WERI-Rb-1 (cell line): ENCODE measurements around the gene LGALS1.
"Not testable (repeated sequence)": the region's sequence is repeated elsewhere in the genome, so short reads cannot be mapped to it uniquely, and the experiment has no call there.

Experiments used
- DNase-seq: peaks from one replicate; pipeline ENCODE4 v3.0.0-alpha.2; 2020
- H3K27ac ChIP-seq: fragments of 250-450 bp; sonication (Bioruptor Pico); 2 replicates; pipeline ENCODE4 v1.5.1; 2020; ENCODE audit warnings: mild to moderate bottlenecking, moderate library complexity
- H3K27me3 ChIP-seq: fragments of 250-450 bp; sonication (Bioruptor Pico); 2 replicates; pipeline ENCODE4 v1.5.1; 2021; ENCODE audit warnings: mild to moderate bottlenecking, low read depth, moderate library complexity; ENCODE audit not compliant: insufficient read depth, severe bottlenecking
- H3K36me3 ChIP-seq: fragments of 250-450 bp; sonication (Bioruptor Pico); 2 replicates; pipeline ENCODE4 v1.5.1; 2020; ENCODE audit warnings: mild to moderate bottlenecking, moderate library complexity
- H3K4me3 ChIP-seq: 2 replicates; pipeline ENCODE4 v1.5.1; 2011; ENCODE audit warnings: low read depth, mild to moderate bottlenecking, control low read depth, low read length
- H3K9me3 ChIP-seq: fragments of 250-450 bp; sonication (Bioruptor Pico); 2 replicates; pipeline ENCODE4 v1.5.1; 2021; ENCODE audit warnings: mild to moderate bottlenecking, moderate library complexity; ENCODE audit not compliant: severe bottlenecking
- CTCF ChIP-seq: IDR thresholded peaks from 2 replicates; pipeline ENCODE4 v1.5.1; 2011; ENCODE audit warnings: low read depth, mild to moderate bottlenecking, control low read depth, inconsistent platforms, low read length

The LGALS1 gene

GRCh38 chr22:37684803-37685615 lies 9.6 kb downstream of the LGALS1 start:
- TF ChIP-seq CTCF: no peak
- DNase-seq: no peak

DNA sequence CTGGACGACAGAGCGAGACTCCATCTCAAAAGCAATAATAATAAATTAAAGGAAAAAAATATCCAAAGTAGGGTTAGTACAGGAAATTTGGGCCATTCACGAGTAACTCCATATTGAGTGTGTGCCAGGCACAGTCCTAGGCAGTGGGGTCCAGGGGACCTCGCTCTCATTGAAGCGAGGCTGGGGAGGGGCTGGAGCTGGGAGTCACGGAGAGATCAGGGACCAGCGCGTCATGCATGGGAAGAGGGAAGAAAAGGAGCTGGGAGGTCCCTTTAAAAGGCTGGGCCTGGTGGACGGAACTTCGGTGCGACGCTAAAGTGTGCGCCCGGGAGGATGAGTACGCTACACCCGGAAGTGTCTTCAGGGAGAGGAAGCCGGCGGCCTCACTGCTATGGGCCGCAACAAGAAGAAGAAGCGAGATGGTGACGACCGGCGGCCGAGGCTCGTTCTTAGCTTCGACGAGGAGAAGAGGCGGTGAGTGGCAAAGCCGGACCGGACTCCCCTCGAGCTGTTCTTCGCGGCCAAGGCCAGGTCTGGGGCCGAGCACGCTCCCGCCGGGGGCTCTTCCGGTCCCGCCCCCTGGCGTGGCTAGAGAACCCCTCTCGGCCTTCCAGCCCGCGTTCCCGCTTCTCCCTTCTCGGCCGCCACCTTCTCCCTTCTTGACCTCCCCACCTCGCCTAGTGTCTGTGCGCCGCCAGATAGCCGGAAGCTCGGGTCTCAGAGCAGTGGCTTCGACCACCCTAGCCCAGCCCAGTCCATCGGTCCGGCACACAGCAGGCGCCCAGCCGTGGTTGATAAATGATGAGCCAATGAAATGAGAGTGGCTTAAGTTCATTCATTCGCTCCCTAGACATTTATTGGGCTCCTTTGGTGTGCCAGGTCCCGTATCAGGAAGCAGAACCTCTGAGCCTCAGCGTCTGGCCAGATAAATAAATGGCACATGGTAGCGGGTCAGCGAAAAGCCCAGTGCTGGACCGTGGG lies 10.9 kb downstream of the LGALS1 start, which contains the start of gene NOL12:
Gene NOL12, plus strand, starts transcription at position 342 of the 981 bp plus-strand sequence. Its CDS starts 50 bp downstream, at position 392.
- H3K9me3 ChIP-seq: no peaks in the 10 kb centered on the region
- peak within 1 kb of the TSS; percentile 89 for H3K27ac ChIP-seq
- peak; percentile 86 for DNase-seq
- no peak for TF ChIP-seq CTCF
- H3K36me3 ChIP-seq: peaks cover 23% of the 10 kb centered on the region
- H3K4me3 ChIP-seq: peak within 1 kb of the TSS; percentile 73
- H3K27me3 ChIP-seq: no peaks in the 10 kb centered on the region

More at GRCh38 chr22:37684803-37685615, 9.6 kb downstream of the LGALS1 start:
- Histone ChIP-seq H3K27ac (no peak overlapping the region), H3K9me3 (no peaks in the 10 kb centered on the region), H3K36me3 (peaks cover 15% of the 10 kb centered on the region), H3K27me3 (no peaks in the 10 kb centered on the region), H3K4me3 (no peak overlapping the region)

DNA sequence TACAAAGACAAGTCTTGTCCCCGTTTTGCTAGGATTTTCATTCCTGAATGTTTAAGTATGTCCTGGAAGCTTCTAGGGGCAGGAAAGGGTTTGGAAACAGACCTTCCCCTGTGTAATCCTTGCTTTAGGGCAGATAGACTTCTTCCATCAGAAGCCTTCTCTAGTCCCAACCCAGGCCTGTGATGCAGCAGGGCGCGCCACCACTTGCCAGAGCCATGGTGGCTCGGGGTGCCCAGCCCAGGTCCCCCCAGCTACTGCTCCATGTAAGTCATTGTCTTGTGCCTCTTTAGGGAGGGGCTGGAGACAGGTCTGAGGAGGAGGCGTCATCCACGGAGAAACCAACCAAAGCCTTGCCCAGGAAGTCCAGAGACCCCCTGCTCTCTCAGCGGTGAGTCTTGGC lies 15.0 kb downstream of the LGALS1 start:
- Histone ChIP-seq H3K27me3 (no peaks in the 10 kb centered on the region), H3K36me3 (peaks cover 42% of the 10 kb centered on the region), H3K4me3 (no peak overlapping the region), H3K9me3 (no peaks in the 10 kb centered on the region), H3K27ac (no peak overlapping the region)
- no peak for DNase-seq
- TF ChIP-seq CTCF: no peak

GRCh38 chr22:37690901-37691504 lies 15.6 kb downstream of the LGALS1 start:
- no peak for DNase-seq
- Histone ChIP-seq H3K9me3 (no peaks in the 10 kb centered on the region), H3K27ac (no peak overlapping the region), H3K27me3 (no peaks in the 10 kb centered on the region), H3K4me3 (no peak overlapping the region), H3K36me3 (peaks cover 42% of the 10 kb centered on the region)
- TF ChIP-seq CTCF: no peak

- Histone ChIP-seq H3K9me3 (no peaks in the 10 kb centered on the region), H3K27me3 (no peaks in the 10 kb centered on the region), H3K4me3 (no peak overlapping the region), H3K36me3 (peaks cover 42% of the 10 kb centered on the region), H3K27ac (no peak overlapping the region)
- TF ChIP-seq CTCF: no peak
- no peak for DNase-seq
Observed at GRCh38 chr22:37692627-37693285, 17.3 kb downstream of the LGALS1 start.

- H3K27ac ChIP-seq: not testable (repeated sequence)
- peaks cover 32% of the 10 kb centered on the region for H3K36me3 ChIP-seq
Observed at GRCh38 chr22:37694131-37694530, 18.7 kb downstream of the LGALS1 start.

GRCh38 chr22:37696260-37696656 lies 20.8 kb downstream of the LGALS1 start:
- not testable (repeated sequence) for H3K27me3 ChIP-seq, DNase-seq, H3K27ac ChIP-seq, H3K9me3 ChIP-seq, H3K4me3 ChIP-seq
- H3K36me3 ChIP-seq: peaks cover 19% of the 10 kb centered on the region

More at GRCh38 chr22:37694131-37694530, 18.7 kb downstream of the LGALS1 start:
- not testable (repeated sequence) for DNase-seq, H3K27me3 ChIP-seq, H3K4me3 ChIP-seq, H3K9me3 ChIP-seq
